Activated CD4-positive, alpha-beta T cell treated with anti-CD3 and anti-CD28 coated beads, Interleukin-2, amount 50 U/mL, for 24 hours (primary cell): ENCODE results near the gene TEX53.

Experiments used
- DNase-seq, 2 donors: peaks; one replicate each; pipeline ENCODE4 v3.0.0-alpha.2; 2020; ENCODE audit warnings: low read depth in 1 of 2, low spot score in 1 of 2

TEX53 gene

GRCh38 chr9:114607671-114608524 is 49.7 kb downstream of the TEX53 start:
- DNase-seq = no peak

GRCh38 chr9:114606597-114607207 is 50.9 kb downstream of the TEX53 start:
- no peak for DNase-seq
